Measurements from ENCODE around the gene LCN15. TPM values are rescaled to one million over a fixed set of nuclear protein-coding genes. Genes with fewer than 3 reads are reported as not detected.

LCN15 gene
- total and polyA plus RNA-seq, 7 donors = 0.70 to 9.0 (median 6.6) TPM; not detected in 4

DNA sequence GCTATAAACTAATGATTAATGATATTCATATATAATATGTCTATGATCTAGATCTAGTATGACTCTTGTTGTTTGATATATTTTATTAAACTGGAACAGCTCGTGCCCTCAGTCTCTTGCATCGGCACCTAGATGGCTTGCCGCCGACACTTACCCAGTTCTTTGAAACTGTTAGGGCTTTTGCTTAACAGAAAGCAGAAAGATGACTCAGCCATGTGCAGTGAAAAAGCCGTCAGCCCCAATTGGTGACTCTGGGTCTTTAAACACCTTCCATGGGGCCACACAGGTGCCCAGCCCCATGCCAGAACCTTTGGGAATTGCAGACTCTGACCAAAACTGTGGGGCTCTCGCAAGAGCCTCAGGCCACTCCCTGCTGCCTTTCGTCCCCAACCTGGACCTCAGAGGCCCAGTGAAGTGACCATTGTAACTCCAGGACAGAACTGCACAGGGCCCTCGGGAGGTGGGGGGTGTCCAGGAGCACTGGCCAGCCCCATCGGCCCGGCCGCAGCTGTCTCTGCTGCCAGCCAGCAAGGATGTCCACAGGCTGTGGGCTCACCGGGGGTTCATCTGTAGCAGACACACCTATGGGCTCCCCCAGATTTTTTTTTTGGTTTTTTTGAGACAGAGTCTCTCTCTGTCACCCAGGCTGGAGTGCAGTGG, 29.4 kb downstream of the LCN15 start:
- no peaks in the 10 kb centered on the region for H3K27me3 ChIP-seq
- H3K9me3 ChIP-seq = no peaks in the 10 kb centered on the region
- H3K4me3 ChIP-seq = no peak overlapping the region
- DNase-seq = no peak
- H3K36me3 ChIP-seq = no peaks in the 10 kb centered on the region
- TF ChIP-seq POLR2AphosphoS5 (IDR thresholded peaks at IDR 0.05) = no peak
- no peak for TF ChIP-seq POLR2A (IDR thresholded peaks at IDR 0.05)
- TF ChIP-seq EP300 (IDR thresholded peaks at IDR 0.05) = no peak
- TF ChIP-seq CTCF (IDR thresholded peaks at IDR 0.05) = no peak
- 85 to 88% methylated on average over 12 of the region's 12 CpGs for WGBS, 2 donors
- H3K4me1 ChIP-seq = no peaks in the 10 kb centered on the region
- H3K27ac ChIP-seq = no peak overlapping the region
- intact Hi-C loops (cut with DNase I) = no loop called here

DNA sequence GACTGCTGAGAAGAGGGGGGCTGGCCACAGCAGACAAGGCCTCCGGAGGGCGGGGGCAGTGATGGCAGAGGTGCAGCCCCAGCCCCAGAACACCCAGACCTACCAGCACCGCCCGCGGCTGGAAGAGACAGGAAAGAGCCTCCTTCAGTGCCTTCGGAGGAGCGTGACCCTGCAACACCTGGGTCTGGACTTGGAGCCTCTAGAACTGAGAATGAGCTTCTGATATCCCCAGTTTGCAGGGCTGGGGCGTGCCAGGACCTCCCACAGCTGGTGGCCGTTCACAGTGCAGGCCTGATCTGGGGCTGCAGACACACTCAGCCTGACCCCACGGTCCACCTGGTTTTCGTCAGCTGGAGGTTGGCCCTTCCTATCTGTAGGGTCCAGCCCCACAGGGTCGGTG, 30.7 kb downstream of the LCN15 start:
- H3K36me3 ChIP-seq = no peaks in the 10 kb centered on the region
- DNase-seq = no peak
- intact Hi-C loops (cut with DNase I) = no loop called here
- TF ChIP-seq POLR2A (IDR thresholded peaks at IDR 0.05) = no peak
- TF ChIP-seq POLR2AphosphoS5 (IDR thresholded peaks at IDR 0.05) = no peak
- TF ChIP-seq EP300 (IDR thresholded peaks at IDR 0.05) = no peak
- no peak for TF ChIP-seq CTCF (IDR thresholded peaks at IDR 0.05)
- H3K4me3 ChIP-seq = no peak overlapping the region
- H3K27me3 ChIP-seq = no peaks in the 10 kb centered on the region
- H3K4me1 ChIP-seq = peaks cover 0 to 11% (median 8%) of the 10 kb centered on the region in 4 donors
- no peak overlapping the region for H3K27ac ChIP-seq
- 87 to 91% methylated on average over 12 of the region's 12 CpGs for WGBS, 2 donors
- no peaks in the 10 kb centered on the region for H3K9me3 ChIP-seq

DNA sequence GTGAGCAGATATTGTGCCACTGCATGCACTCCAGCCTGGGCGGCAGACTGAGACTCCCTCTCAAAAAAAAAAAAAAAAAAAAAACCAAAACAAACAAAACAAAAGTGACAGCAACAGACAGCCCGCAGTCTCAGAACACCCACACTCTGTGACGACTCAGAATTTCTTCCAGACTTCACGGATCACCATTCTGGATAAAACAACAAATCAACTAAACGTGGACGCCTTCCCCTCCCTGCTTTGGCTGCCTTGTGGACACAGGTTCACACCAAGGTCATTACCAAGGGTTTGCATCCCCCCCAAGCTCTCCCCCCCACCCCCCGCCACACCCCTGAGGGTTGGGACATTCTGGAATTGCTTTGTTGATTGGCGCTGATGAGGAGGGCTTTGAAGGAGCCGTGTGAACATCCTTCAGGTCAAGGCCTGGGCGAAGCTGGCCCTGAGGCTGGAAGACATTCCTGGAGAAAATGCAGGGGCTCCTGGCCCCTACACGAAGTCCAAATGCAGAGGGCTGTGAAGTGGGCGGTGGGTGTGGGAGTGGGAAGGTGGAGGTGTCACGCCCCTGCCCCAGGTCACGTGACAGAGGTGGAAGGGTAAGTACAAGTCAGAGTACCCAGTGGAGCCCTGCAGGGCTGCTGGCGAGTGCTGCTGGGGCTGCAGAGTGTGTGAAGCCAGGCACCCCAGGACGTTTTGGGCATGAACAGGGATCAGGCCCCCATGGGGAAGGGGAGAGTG, 31.7 kb downstream of the LCN15 start:
- DNase-seq = no peak
- Histone ChIP-seq H3K4me3 (no peak overlapping the region), H3K27ac (no peak overlapping the region), H3K9me3 (no peaks in the 10 kb centered on the region), H3K36me3 (no peaks in the 10 kb centered on the region), H3K4me1 (peaks cover 0 to 16% (median 11%) of the 10 kb centered on the region in 4 donors), H3K27me3 (no peaks in the 10 kb centered on the region)
- no peak for TF ChIP-seq CTCF (IDR thresholded peaks at IDR 0.05)
- no peak for TF ChIP-seq POLR2AphosphoS5 (IDR thresholded peaks at IDR 0.05)
- no peak for TF ChIP-seq POLR2A (IDR thresholded peaks at IDR 0.05)
- no peak for TF ChIP-seq EP300 (IDR thresholded peaks at IDR 0.05)
- 73 to 76% methylated on average over 16 of the region's 16 CpGs for WGBS, 2 donors
- intact Hi-C loops (cut with DNase I) = no loop called here

DNA sequence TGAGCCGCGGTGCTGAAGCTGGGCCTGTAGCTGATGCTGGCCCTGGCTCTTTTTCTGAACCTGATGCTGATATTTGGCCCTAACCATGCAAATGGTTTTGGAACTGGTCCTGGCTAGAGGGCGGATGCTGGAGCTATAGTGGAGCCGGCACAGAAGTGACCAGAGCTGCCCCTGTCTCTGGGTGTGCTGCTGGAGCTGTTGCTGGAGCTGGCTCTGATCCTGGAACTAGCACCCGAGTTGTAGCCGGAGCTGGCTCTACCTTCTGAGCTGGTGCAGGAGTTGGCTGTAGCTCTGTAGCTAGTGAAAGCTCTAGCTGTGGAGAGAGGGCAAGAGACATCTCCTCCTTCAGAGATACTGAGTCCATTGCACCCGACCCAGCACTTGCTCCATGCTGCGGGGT, 34.4 kb downstream of the LCN15 start:
- 96% methylated on average over 8 of the region's 8 CpGs for WGBS, 2 donors

More for the DNA sequence above, 34.4 kb downstream of the LCN15 start:
- no peaks in the 10 kb centered on the region for H3K9me3 ChIP-seq
- H3K27ac ChIP-seq = no peak overlapping the region
- no peak for DNase-seq
- intact Hi-C loops (cut with DNase I) = no loop called here
- no peak for TF ChIP-seq POLR2A (IDR thresholded peaks at IDR 0.05)
- no peak for TF ChIP-seq CTCF (IDR thresholded peaks at IDR 0.05)
- TF ChIP-seq EP300 (IDR thresholded peaks at IDR 0.05) = no peak
- TF ChIP-seq POLR2AphosphoS5 (IDR thresholded peaks at IDR 0.05) = no peak
- H3K36me3 ChIP-seq = peaks cover 6 to 18% (median 11%) of the 10 kb centered on the region in 4 donors
- no peaks in the 10 kb centered on the region for H3K27me3 ChIP-seq
- peaks cover 0 to 41% (median 34%) of the 10 kb centered on the region in 4 donors for H3K4me1 ChIP-seq
- H3K4me3 ChIP-seq = no peak overlapping the region

Data from sigmoid colon (tissue), 7 donors.